ENCODE results near the gene HCN2. TPM values are rescaled to one million over a fixed set of nuclear protein-coding genes. Genes with fewer than 3 reads are reported as not detected.

HCN2 gene
- polyA plus RNA-seq, 4 donors = 0.27 to 0.58 (median 0.31) TPM

DNA sequence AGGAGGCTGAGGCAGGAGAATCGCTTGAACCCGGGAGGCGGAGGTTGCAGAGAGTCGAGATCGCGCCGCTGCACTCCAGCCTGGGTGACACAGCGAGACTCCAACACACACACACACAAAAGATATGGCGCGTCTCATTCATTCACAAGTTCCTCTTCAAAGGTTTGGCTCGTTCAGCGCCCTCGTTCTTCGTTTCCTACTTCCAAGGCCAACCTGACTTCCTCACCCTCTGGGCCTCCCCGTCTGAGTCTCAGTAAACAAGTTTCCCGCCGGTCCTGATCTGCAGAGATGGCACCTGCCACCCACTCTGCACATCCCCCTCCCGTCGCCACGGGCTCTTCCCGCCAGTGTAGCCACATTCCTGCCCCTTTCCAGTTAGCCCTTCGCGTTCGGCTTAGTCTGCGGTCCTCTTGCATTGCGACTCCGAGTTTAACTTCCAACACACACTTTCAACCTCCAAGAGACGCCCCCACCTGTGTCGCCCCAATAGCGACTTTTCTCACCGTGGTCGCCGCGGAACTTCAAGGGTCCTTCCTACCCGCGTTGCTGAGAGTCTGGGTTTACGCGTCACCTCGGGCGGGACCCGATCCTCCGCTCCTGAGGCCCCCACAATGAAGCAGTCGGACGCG lies 18.6 kb upstream of the HCN2 start:
- peak in 1 of 4 donors; percentile 53 for DNase-seq (ENCODE audit: low read depth in 4 of 4, low spot score in 2 of 4)

DNA sequence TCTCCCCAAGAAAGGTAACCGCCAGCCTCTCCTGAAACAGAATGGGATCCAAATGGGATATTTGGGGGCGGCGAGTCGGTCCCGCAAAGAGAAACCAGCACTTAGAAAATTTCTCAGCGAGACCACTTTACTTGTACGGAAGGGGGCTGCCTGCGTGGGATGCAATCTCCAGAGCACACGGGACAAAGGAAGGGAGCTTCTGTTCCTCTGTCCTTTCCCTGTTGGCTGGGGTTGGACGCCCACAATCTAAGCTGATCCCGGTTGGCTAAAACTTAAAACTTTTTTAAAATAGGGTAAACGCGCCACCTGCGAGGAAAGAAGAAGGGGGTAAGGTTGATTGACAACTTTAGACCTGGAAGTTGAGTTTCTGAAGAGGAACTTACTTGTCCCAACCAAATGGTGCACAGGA lies 18.1 kb upstream of the HCN2 start:
- no peak for DNase-seq (ENCODE audit: low read depth in 4 of 4, low spot score in 2 of 4)

DNA sequence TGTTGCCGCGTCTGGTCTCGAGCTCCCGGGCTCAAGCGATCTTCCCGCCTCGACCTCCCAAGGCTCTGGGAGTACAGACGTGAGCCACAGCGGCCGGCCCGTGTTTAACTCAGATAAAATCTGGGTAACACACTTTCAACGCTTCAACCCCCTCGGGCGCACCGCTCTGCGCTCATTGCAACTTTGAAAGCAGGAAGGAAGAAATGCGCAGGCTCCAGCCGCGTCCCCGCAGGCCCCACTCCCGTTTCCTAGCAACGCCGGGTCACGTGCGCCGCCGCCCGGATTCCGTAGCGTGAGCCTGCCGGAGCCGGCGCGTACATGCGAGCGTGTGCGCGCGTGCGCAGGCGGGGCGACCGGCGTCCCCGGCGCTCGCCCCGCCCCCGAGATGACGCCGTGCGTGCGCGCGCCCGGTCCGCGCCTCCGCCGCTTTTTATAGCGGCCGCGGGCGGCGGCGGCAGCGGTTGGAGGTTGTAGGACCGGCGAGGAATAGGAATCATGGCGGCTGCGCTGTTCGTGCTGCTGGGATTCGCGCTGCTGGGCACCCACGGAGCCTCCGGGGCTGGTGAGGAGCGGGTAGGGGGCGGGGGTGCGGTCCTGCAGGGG lies 17.4 kb upstream of the HCN2 start, which contains the start of gene BSG:
Gene BSG, plus strand, starts transcription at position 457 of the 603 bp plus-strand sequence. Its CDS starts 39 bp downstream, at position 496.
- peak; percentile 87 to 95 (median 93) for DNase-seq (ENCODE audit: low read depth in 4 of 4, low spot score in 2 of 4)

GRCh38 chr19:572743-573518 lies 16.8 kb upstream of the HCN2 start:
- DNase-seq (ENCODE audit: low read depth in 4 of 4, low spot score in 2 of 4) = no peak

DNA sequence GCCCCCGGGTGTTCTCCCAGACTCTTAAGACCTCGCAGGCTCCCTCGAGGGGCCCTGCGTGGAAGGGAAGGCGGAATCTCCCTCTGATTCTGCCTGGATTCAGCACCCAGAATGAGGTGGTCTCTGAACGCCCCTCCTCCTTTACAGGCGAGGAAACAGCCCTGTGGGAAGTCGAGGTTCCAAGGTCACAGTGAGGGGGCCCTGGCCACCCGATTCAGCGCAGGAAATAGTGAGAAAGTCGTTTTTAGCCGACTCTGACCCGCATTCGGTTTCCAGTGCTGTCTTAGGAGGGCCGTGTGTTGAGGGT lies 16.2 kb upstream of the HCN2 start:
- DNase-seq (ENCODE audit: low read depth in 4 of 4, low spot score in 2 of 4) = no peak

GRCh38 chr19:574658-575526 lies 14.8 kb upstream of the HCN2 start:
- no peak for DNase-seq (ENCODE audit: low read depth in 4 of 4, low spot score in 2 of 4)

GRCh38 chr19:575527-576506 lies 13.9 kb upstream of the HCN2 start:
- DNase-seq (ENCODE audit: low read depth in 4 of 4, low spot score in 2 of 4) = no peak

GRCh38 chr19:576768-577438 lies 12.8 kb upstream of the HCN2 start:
- no peak for DNase-seq (ENCODE audit: low read depth in 4 of 4, low spot score in 2 of 4)

GRCh38 chr19:577439-578392 lies 12.0 kb upstream of the HCN2 start:
- no peak for DNase-seq (ENCODE audit: low read depth in 4 of 4, low spot score in 2 of 4)

DNA sequence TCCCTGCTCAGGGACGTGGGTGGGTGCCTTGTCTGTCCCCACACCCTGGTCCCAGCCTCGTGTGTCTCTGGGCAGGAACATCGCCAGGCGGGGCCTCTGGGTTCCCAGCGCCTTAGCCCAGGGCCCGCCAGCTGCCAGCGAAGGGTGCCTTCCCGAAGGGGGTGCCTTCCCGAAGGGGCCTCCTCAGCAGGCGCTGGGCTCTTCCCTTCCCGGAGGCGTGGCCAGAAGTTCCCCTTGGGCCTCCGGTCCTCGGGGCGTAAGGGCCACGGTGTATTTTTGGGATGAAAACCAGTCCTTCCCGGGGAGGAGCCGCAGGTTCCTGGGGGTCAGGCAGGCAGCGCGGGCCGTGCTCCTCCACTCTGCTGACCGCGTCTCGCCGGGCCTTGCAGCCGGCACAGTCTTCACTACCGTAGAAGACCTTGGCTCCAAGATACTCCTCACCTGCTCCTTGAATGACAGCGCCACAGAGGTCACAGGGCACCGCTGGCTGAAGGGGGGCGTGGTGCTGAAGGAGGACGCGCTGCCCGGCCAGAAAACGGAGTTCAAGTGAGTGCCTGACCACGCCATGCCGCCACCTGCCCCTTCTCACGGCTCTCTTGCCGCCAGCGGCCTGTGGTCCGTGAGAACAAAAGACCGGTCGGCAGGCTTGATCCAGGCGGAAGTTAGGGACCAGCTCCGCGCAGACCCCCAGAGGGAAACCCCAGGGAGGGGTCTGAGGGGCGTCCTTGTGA lies 10.4 kb upstream of the HCN2 start:
- no peak for DNase-seq (ENCODE audit: low read depth in 4 of 4, low spot score in 2 of 4)

- DNase-seq (ENCODE audit: low read depth in 4 of 4, low spot score in 2 of 4) = no peak
These were observed 9.9 kb upstream of the HCN2 start for GRCh38 chr19:579842-580155.

- no peak for DNase-seq (ENCODE audit: low read depth in 4 of 4, low spot score in 2 of 4)
These were observed 9.3 kb upstream of the HCN2 start for GRCh38 chr19:580274-580835.

- DNase-seq (ENCODE audit: low read depth in 4 of 4, low spot score in 2 of 4) = no peak
These were observed 8.1 kb upstream of the HCN2 start for GRCh38 chr19:581399-582111.

GRCh38 chr19:582497-583197 lies 7.0 kb upstream of the HCN2 start:
- no peak for DNase-seq (ENCODE audit: low read depth in 4 of 4, low spot score in 2 of 4)

DNA sequence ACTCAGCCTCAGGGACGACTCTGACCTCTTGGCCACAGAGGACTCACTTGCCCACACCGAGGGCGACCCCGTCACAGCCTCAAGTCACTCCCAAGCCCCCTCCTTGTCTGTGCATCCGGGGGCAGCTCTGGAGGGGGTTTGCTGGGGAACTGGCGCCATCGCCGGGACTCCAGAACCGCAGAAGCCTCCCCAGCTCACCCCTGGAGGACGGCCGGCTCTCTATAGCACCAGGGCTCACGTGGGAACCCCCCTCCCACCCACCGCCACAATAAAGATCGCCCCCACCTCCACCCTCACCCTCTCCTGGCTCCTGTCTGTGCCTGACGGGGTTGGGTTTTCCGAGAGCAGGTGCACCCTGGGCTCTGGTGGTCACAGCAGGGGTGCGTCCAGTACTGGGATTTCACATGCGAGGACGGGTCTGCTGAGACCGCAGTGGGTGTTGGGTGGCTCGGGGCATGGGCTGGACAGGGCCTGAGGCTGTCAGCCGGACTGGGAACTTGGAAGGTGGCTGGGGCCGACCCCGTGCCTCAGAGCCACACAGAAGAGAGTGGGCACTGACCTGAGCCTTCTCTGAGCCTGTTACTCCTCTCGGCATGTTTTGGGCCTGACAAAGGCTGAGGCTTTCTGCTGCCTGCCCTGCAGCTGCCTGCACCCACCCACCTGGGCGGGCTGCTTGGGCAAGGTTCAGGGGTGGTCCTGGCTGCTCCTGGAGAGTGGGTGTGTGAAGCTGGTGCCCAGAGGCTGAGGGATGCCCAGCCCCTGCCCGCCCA lies 6.3 kb upstream of the HCN2 start:
- DNase-seq (ENCODE audit: low read depth in 4 of 4, low spot score in 2 of 4) = no peak

GRCh38 chr19:583968-584239 lies 5.8 kb upstream of the HCN2 start:
- no peak for DNase-seq (ENCODE audit: low read depth in 4 of 4, low spot score in 2 of 4)

Data from left renal cortex interstitium (tissue), 4 donors.